Smooth muscle cell (in vitro differentiated cells): ENCODE results near the gene SELENOK. TPM values are rescaled to one million over a fixed set of nuclear protein-coding genes. Genes with fewer than 3 reads are reported as not detected.

ENCODE experiments used
- DNase-seq: peaks from one replicate; lab custom pipeline; 2025; ENCODE audit not compliant: unreplicated experiment; lab: John Stamatoyannopoulos, UW
- H2AFZ ChIP-seq: fragments of 200-600 bp; sonication (generic); 2 replicates; pipeline ENCODE4 v1.6.0; 2016; ENCODE audit warnings: antibody characterized with exemption, low read depth, mild to moderate bottlenecking
- H3F3A ChIP-seq: fragments of 200-600 bp; sonication (generic); 2 replicates; pipeline ENCODE4 v1.6.0; 2017; ENCODE audit warnings: antibody characterized with exemption, low read depth
- H3K27ac ChIP-seq: fragments of 200-600 bp; sonication (generic); 2 replicates; pipeline ENCODE4 v1.5.1; 2016; ENCODE audit warnings: low read depth, mild to moderate bottlenecking
- H3K27me3 ChIP-seq: fragments of 200-600 bp; sonication (generic); 2 replicates; pipeline ENCODE4 v1.6.1; 2016; ENCODE audit warnings: low read depth, mild to moderate bottlenecking
- H3K36me3 ChIP-seq: fragments of 200-600 bp; sonication (generic); 2 replicates; pipeline ENCODE4 v1.5.1; 2016; ENCODE audit warnings: low read depth
- H3K4me1 ChIP-seq: fragments of 200-600 bp; sonication (generic); 2 replicates; pipeline ENCODE4 v1.5.1; 2016; ENCODE audit warnings: low read depth
- H3K4me2 ChIP-seq: fragments of 200-600 bp; sonication (generic); 2 replicates; pipeline ENCODE4 v1.6.0; 2016; ENCODE audit warnings: mild to moderate bottlenecking
- H3K4me3 ChIP-seq: fragments of 200-600 bp; sonication (generic); 2 replicates; pipeline ENCODE4 v1.5.1; 2016; ENCODE audit warnings: mild to moderate bottlenecking
- H3K79me2 ChIP-seq: fragments of 200-600 bp; sonication (generic); 2 replicates; pipeline ENCODE4 v1.6.0; 2016; ENCODE audit warnings: low read depth, mild to moderate bottlenecking
- H3K9ac ChIP-seq: fragments of 200-600 bp; sonication (generic); 2 replicates; pipeline ENCODE4 v1.6.0; 2016; ENCODE audit warnings: low read depth
- H3K9me3 ChIP-seq: fragments of 200-600 bp; sonication (generic); replicated peaks from 2 replicates; pipeline ENCODE4 v1.5.1; 2016; ENCODE audit warnings: low read depth
- H4K20me1 ChIP-seq: fragments of 200-600 bp; sonication (generic); 2 replicates; pipeline ENCODE4 v1.6.0; 2016; ENCODE audit warnings: low read depth
- CTCF ChIP-seq: fragments of 200-600 bp; sonication (generic); IDR thresholded peaks from 2 replicates; pipeline ENCODE4 v1.5.1; 2017; ENCODE audit warnings: borderline replicate concordance, mild to moderate bottlenecking, antibody characterized with exemption; ENCODE audit not compliant: insufficient read depth, poor library complexity, severe bottlenecking
- WGBS: methylation state at CpG from one replicate; pipeline ENCODE4 v1.1.7; 2016; ENCODE audit warnings: low lambda C conversion rate; 5-methylcytosine and 5-hydroxymethylcytosine counted together
- polyA plus RNA-seq: library from polyadenylated mRNA; unstranded; fragments of >200 nt; fragmentation: Nextera tagmentation; extraction: Ambion mirVana; gene quantifications from 2 replicates; pipeline ENCODE4 v1.2.1, GENCODE V29; 2016
- total RNA-seq: library from RNA; depleted of rRNA; stranded (reverse); fragments of >200 nt; gene quantifications from 2 replicates; pipeline ENCODE4 v1.2.3, GENCODE V29; 2014

The SELENOK gene
- total and polyA plus RNA-seq, 2 experiments from 2014 or later = 67.7 to 199 TPM

GRCh38 chr3:53842436-53843194, 49.0 kb downstream of the SELENOK start:
- Histone ChIP-seq H3F3A (no peaks in the 10 kb centered on the region), H3K9ac (no peak overlapping the region), H3K27ac (no peak overlapping the region), H3K4me2 (no peak overlapping the region), H4K20me1 (no peaks in the 10 kb centered on the region), H3K4me1 (peaks cover 3% of the 10 kb centered on the region), H3K79me2 (no peaks in the 10 kb centered on the region), H2AFZ (no peak overlapping the region), H3K9me3 (no peaks in the 10 kb centered on the region), H3K27me3 (peaks cover 29% of the 10 kb centered on the region), H3K36me3 (no peaks in the 10 kb centered on the region), H3K4me3 (no peak overlapping the region)
- WGBS = 61% methylated on average over 12 of the region's 12 CpGs
- no peak for TF ChIP-seq CTCF
- DNase-seq = no peak

- no peak overlapping the region for H3K27ac ChIP-seq
- H3K9ac ChIP-seq = no peak overlapping the region
- no peaks in the 10 kb centered on the region for H3K9me3 ChIP-seq
- no peaks in the 10 kb centered on the region for H3F3A ChIP-seq
- no peak for DNase-seq
- no peaks in the 10 kb centered on the region for H4K20me1 ChIP-seq
- TF ChIP-seq CTCF = no peak
- no peaks in the 10 kb centered on the region for H3K79me2 ChIP-seq
- no peaks in the 10 kb centered on the region for H3K36me3 ChIP-seq
- no peaks in the 10 kb centered on the region for H3K4me1 ChIP-seq
- no peak overlapping the region for H3K4me3 ChIP-seq
- H3K4me2 ChIP-seq = no peak overlapping the region
- H2AFZ ChIP-seq = no peak overlapping the region
- 88% methylated on average over 5 of the region's 5 CpGs for WGBS
- H3K27me3 ChIP-seq = peaks cover 16% of the 10 kb centered on the region
These were observed 50.4 kb downstream of the SELENOK start for GRCh38 chr3:53841296-53841695.

- WGBS = 96% methylated on average over 10 of the region's 10 CpGs
- no peak for TF ChIP-seq CTCF
- no peak for DNase-seq
These were observed 54.3 kb downstream of the SELENOK start for GRCh38 chr3:53837331-53837730.

More at GRCh38 chr3:53837331-53837730, 54.3 kb downstream of the SELENOK start:
- no peaks in the 10 kb centered on the region for H3K9me3 ChIP-seq
- H4K20me1 ChIP-seq = no peaks in the 10 kb centered on the region
- H3K9ac ChIP-seq = no peak overlapping the region
- H3K4me1 ChIP-seq = no peaks in the 10 kb centered on the region
- no peaks in the 10 kb centered on the region for H3K36me3 ChIP-seq
- no peak overlapping the region for H3K4me3 ChIP-seq
- H3K4me2 ChIP-seq = no peak overlapping the region
- no peak overlapping the region for H2AFZ ChIP-seq
- no peaks in the 10 kb centered on the region for H3K79me2 ChIP-seq
- no peak overlapping the region for H3K27ac ChIP-seq
- H3F3A ChIP-seq = no peaks in the 10 kb centered on the region
- H3K27me3 ChIP-seq = no peaks in the 10 kb centered on the region
